HG03280 (cell line): ENCODE results near the gene CAV1.
A peak's percentile ranks its signal among the peaks of the same experiment; 100 is the strongest.
"Not testable (repeated sequence)": the region's sequence is repeated elsewhere in the genome, so short reads cannot be mapped to it uniquely, and the experiment has no call there.

ENCODE experiments used
- ATAC-seq: cut with Tn5 transposase; IDR thresholded peaks from one replicate; pipeline ENCODE4 v1.9.1; 2021; ENCODE audit warnings: mild to moderate bottlenecking, moderate library complexity; ENCODE audit not compliant: unreplicated experiment

The CAV1 gene, protein sequence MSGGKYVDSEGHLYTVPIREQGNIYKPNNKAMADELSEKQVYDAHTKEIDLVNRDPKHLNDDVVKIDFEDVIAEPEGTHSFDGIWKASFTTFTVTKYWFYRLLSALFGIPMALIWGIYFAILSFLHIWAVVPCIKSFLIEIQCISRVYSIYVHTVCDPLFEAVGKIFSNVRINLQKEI

DNA sequence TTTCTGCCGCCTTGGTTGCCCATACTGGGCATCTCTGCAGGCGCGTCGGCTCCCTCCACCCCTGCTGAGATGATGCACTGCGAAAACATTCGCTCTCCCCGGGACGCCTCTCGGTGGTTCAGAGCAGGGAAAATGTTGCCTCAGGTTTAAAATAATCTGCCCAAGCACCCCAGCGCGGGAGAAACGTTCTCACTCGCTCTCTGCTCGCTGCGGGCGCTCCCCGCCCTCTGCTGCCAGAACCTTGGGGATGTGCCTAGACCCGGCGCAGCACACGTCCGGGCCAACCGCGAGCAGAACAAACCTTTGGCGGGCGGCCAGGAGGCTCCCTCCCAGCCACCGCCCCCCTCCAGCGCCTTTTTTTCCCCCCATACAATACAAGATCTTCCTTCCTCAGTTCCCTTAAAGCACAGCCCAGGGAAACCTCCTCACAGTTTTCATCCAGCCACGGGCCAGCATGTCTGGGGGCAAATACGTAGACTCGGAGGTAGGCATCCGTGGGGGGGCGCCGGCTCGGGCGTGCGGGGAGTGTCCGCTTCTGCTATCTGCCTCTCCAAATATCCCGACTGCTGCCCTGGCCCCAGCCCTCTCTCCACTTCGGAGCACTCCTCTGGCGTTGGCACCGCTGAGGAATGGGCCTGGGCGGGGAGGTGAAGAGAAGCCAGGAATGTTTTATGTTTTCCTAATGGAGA, at the start of gene CAV1:
CAV1 (plus strand) TSS at position 428 of the 689 bp plus-strand sequence; CDS start at position 455, 27 bp downstream.
- ATAC-seq = no peak

DNA sequence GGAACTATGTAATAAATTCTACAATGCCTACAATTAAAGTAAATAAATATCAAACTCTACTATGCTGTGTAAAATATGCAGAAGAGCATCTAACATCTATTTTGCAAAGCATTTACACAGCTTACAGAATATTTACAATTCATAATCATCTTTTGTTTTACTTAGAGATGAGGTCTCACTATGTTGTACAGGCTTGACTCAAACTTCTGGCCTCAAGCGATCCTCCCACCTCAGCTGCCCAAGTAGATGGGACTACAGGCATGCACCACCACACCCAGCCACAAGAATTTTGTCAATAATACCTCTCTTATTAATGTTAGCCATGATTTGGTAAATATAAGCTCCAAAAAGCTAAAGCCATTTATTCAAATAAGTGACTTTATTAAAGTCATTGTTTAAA, 47.2 kb upstream of the CAV1 start:
- no peak for ATAC-seq

DNA sequence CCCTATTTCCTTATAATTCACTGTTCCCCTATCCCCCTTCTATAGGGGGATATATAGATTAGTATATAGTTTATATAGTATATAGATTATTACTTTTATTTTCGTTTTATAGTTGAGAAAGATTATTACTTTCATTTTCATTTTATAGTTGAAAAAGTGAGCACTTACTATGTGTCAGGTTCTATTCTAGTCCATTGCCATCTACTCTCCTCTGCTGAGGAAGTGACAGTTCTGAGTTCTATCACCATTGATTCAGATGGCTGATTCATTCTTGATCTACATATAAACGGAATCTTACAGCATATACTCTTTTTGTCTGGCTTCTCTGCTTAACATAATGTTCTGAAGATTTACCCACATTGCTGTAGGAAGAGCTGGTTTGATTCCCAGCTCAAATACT, 46.0 kb upstream of the CAV1 start:
- no peak for ATAC-seq

DNA sequence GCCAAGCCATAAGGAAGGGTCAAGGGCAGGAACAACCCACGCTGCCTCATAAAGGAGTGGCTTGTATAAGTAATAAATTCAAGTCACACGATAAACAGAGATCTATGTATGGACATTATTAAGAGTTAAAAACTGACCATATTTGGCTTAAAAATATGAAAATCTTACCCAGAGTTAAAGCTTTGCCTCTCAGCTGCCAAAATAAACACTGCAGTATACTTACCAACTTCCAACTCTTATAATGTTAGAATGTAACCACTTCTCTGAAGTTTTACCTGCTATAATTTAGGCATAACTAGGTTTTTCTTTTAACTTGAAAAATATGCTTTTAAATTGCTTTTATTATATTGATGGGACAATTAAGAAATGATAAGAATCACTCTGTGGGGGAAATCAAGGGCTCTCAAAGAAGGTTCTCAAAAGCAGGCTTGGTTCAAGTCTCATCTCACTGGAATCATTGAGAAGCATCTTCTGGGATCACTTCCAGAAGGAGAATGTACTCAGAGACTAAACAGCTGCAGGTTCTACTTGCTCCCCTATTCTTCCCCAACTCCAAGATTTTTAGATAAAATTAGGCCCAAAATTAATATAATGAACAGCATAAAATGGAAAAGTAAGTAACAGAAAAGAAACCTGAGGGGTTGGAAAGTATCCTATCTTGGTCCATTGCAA, 41.4 kb upstream of the CAV1 start:
- ATAC-seq = no peak

DNA sequence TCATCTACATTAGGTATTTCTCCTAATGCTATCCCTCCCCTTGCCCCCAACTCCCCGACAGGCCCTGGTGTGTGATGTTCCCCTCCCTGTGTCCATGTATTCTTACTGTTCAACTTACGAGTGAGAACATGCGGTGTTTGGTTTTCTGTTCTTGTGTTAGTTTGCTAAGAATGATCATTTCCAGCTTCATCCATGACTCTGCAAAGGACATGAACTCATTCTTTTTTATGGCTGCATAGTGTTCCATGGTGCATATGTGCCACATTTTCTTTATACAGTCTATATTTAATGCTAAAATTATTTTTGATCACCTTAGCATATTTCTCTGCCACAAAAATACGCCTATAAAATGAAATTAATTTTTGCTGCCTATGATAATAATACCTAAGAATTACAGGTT, 40.4 kb upstream of the CAV1 start:
- not testable (repeated sequence) for ATAC-seq

DNA sequence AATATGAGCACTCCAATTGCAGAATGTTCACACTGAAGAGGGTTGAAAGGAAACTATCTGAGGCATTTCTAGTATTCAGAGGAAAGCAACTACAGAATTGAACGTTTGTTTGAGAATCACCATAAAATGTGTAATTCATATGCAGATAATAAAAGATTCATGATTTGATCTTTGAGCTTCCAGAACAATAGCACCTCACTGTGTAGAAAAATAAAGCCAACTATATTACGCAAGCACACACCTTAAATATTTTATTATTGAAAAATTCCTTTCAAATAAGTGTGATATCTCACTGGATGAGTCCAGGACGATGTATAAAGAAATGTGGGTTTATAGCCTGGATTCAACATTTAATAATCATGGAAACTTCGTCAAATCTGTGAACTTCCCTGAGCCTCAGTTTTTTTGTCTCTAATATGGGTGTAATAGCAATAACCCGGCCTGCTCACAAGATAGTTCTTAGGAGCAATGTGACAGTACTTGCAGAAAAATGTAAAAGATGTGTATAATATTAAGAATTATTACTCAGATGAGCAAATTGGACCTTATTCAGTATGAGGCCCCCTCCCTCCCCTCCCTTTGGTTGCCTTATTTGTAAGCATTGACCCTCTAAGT, 36.8 kb upstream of the CAV1 start:
- ATAC-seq = no peak

DNA sequence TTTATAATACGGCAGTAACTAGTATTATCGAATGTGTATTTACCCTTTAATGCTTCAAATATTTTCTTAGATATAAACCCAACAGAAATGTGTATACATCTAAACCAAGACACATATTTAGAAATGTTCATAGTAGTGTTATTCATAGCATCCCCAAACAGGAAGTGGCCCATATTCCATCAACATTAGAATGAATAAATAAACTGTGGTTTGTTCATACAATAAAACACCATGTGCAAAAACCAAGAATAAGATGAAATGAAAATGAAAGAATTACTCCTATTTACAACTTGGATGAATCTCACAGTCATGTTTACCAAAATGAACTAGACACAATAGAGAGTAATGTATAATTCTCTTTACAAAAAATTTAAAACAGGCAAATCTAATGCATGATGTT, 34.5 kb upstream of the CAV1 start:
- no peak for ATAC-seq

DNA sequence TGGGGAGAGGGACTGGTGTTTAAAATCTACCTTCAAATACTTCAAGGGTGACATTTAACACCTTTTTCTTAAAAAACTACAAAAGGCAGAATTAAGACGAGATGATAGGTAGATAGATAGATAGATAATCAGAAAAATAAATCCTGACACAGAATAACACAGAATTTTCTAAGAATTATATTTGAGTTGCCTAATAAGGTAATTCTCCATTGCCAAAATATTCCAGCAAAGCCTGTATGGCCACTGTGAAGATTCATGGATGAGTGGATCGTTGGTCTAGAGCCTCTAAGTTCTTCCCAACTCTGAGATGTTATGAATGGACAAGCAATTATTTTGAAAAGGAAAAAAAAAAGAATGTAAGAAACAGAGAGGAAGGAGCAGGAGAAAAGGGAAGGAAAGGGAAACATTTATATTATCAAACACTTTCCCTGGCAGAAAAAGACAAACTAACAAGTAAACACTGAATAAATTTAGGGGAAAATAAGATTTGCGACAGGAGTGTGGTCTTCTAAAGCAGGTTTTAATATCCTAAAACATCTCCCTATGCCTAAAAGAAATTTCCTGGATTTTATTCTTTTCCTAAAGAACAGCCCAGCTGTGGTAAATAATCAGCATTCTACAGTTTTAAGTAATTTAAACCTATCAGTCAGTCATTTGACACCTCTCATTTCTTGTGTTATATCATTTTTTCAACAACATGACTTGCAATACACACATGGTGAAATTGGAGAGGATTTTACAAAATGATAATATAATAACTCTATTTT, 32.8 kb upstream of the CAV1 start:
- ATAC-seq = no peak

DNA sequence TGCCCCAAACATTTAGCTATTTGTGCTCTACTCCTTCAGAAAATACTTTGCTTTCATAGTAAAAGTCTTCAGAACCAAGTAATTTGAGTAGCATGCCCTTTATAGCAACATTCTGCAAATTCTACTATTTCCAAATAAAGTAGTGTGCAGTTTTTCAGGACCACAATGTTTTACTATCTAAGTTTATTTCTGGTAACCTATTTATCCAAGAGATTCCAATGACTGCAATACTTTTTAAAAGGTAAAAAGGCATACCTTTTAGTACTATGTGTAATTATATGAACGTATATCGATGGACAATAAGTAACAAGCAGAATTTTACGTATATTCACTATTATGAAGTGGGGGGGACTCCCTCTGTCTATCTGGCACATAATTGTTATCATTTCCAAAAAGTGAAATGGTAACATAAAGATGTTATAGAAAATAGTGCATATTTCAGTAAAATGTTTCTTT, 32.2 kb upstream of the CAV1 start:
- ATAC-seq = no peak

DNA sequence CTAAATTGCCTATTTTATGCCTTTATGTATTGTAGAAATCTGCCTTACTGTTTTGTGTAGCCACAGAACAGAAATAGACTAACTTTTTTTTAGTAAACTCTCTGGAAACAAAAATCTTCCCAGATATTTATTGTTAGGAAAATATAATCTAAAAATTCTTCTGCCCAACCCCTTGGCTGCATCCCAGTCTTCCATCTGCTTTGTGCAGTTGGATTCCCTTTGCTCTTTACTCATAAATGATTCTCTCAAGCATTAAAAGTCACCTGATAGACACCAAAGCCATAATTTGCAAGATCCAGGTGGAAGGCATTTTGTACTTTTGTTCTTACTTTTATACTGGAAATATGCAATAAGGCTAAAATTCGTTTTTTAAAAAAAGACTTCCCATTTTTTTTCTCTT, 31.4 kb upstream of the CAV1 start:
- no peak for ATAC-seq

DNA sequence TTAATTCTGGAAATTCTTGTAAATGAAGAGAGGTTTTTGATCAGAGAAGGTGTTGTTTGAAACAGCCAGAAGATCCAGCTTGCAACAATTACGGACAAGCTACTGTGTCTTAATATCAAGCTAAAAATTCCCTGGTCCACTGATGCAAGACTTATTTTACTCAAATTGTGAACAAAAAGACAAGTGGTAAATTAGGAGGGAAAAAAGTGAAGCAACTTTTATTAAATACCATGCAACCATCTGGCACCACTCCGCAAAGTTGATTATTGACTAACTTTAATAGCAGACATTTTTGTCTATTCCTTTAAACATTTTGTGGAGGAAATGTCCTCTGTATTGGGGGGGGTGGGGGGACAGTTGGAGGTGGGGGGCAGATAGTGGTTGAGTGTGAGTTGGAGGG, 30.4 kb upstream of the CAV1 start:
- ATAC-seq = no peak

DNA sequence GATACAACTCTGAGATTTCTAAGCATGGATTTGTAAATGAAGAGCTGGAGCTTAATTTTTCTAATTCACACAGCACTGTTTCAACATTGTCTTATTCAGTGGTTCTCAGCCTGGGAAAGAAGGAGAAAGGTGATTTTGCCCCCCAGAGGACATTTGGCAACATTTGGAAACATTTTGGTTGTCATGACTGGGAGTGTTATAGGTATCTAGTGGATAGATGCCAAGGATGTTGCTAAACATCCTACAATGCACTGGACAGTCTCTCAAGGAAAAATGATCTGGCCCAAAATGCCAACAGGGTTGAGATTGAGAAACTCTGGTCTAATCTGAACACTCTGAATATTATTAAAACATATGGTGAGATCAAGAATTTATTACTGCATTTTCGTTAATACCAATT, 29.1 kb upstream of the CAV1 start:
- no peak for ATAC-seq

DNA sequence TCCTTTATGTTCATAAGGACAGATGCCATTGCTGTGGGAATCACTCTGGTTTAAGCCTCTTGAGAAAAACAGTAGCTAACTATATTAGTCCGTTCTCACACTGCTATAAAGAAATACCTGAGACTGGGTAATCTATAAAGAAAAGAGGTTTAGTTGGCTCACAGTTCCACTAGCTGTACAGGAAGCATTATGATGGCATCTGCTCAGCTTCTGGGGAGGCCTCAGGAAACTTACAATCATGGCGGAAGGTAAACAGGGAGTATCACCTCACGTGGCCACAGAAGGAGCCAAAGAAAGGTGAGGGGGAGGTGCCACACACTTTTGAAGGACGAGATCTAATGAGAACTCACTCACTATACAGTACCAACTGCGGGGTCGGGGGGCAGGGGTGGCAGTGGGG, 28.2 kb upstream of the CAV1 start:
- ATAC-seq = no peak

DNA sequence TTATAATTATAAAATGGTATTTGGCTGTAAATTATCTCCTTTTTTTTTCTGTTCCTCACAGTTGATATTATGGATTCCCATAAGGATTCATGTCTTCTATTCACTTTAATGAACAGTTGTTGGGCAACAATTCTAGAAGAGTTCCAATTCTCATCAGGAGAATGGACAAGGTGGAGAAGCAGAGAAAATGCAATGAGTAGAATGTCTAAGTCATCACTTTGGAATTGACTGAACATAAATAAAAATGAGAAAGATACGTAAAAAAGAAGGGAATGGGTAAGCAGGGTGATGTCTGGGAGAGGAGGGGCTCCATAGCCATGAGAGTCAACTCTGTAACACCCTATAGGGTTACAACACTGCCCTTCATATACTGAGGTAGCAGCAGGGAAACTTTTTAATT, 27.1 kb upstream of the CAV1 start:
- no peak for ATAC-seq

DNA sequence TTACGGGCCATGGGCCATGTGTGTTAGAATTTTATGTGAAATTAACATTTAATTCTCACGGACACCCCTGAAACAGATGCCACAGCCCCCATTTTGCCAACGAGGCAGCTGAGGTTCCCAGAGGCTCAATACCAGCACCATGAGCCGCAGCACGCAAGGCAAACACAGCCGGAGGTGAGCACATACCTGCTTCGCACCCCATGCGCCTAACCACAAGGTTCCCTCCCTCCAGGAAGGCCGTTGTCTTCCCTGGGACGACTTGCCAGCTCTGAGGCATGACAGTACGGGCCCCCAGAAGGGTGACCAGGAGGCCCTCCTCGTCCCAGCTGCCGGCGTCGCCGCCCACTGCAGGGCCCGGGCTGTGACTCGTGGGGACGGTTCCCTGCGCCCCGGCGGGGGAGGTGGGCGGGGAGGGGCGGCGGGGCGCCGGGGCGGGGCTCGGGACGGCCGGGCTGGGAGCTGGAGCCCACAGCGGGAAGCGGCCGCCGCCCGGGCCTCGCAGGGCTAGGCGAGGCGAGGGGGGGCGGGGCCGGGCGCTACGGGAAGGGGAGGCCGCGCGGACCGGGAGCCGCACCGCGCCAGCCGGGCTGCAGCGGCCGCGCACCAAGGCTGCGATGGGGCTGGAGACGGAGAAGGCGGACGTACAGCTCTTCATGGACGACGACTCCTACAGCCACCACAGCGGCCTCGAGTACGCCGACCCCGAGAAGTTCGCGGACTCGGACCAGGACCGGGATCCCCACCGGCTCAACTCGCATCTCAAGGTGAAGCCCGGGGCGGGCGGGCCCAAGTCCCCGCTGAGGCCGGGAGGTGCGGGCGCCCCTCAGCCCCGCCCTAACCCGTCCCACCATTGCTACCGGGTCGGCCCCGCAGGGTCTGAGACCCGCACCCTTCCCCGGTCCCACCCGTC, 25.4 kb upstream of the CAV1 start, which contains the start of gene CAV2:
CAV2 (plus strand) TSS at position 571 of the 910 bp plus-strand sequence; CDS start at position 615, 44 bp downstream.
- ATAC-seq = peak; percentile 41

DNA sequence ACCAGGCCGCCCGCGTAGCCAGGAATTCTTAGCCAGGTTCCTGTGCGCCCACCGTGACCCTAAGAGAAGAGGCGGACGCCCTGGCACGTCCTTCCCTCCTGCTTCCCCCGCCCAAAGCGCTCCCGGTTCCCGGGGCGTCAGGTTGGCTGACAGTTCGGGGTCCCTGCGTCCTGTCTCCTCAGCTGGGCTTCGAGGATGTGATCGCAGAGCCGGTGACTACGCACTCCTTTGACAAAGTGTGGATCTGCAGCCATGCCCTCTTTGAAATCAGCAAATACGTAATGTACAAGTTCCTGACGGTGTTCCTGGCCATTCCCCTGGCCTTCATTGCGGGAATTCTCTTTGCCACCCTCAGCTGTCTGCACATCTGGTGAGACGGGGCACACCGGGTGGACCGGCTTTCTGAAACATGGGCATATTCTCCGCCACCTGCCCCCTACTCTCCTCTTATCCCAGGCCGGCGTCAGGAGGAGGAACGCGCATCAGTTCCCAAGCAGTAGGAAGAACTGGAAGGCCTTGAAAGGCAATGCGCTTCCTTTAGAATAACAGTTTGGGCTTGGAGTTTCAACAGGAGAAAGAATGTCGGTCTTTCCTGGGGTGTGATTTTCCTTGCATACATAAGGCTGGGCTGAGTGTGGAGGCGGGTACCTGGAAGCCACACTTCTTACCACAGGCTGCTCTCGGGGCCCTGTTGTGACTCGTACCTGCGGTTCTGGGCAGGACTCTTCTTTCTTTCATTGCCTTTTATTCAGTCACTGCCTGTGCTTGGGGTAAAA, 24.6 kb upstream of the CAV1 start:
- ATAC-seq = peak; percentile 55

DNA sequence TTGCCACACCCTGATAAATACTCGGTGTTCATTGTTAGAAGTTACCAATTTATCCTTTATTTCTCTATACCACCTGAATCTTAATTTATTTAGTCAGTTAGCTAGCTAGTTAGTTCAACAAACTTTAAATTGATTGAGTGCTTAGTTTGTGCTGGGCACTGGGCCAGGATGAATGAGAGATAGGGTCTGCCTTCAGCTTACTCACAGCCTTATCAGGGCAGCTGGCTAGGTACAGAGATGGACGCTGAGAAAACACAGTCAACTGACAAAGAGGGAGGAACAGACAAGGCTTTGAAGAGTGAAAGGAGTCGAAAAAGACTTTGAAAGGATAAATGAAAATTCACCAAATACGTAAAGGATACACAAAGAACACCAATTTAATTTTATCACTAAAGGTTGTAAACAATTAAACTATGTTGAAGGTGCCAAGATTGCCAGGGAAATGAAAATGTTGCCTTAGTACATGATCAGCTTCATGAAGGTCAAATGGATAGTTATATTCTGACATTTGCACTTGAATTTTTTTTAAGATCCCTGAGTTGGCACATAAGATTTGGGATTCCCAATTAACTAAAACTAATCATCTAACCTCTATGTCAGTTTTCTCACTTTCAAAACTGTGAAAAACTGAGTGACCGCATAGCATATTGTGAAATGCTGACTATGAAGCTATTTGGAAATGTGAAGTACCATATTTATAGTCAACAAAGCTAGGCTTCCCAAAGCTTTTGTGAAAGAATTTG, 23.2 kb upstream of the CAV1 start:
- ATAC-seq = no peak
